ENCODE data around the gene ZNRF2.
"Not testable (repeated sequence)": the region's sequence is repeated elsewhere in the genome, so short reads cannot be mapped to it uniquely, and the experiment has no call there.

ZNRF2 gene

GRCh38 chr7:30290317-30290716 is 5.9 kb downstream of the ZNRF2 start:
- not testable (repeated sequence) for DNase-seq (ENCODE audit: low read depth)

- DNase-seq (ENCODE audit: low read depth), result not testable (repeated sequence)
These were observed 8.1 kb downstream of the ZNRF2 start for GRCh38 chr7:30292416-30293038.

GRCh38 chr7:30296304-30296703 is 11.9 kb downstream of the ZNRF2 start:
- not testable (repeated sequence) for DNase-seq (ENCODE audit: low read depth)

GRCh38 chr7:30297499-30297898 is 13.1 kb downstream of the ZNRF2 start:
- DNase-seq (ENCODE audit: low read depth), result not testable (repeated sequence)

- not testable (repeated sequence) for DNase-seq (ENCODE audit: low read depth)
These were observed 14.0 kb downstream of the ZNRF2 start for GRCh38 chr7:30298409-30298808.

- no peak for DNase-seq (ENCODE audit: low read depth)
These were observed 17.4 kb downstream of the ZNRF2 start for GRCh38 chr7:30301751-30302150.

- no peak for DNase-seq (ENCODE audit: low read depth)
These were observed 18.4 kb downstream of the ZNRF2 start for GRCh38 chr7:30302656-30303311.

GRCh38 chr7:30303312-30304039 is 19.1 kb downstream of the ZNRF2 start:
- DNase-seq (ENCODE audit: low read depth), result no peak

GRCh38 chr7:30304177-30304884 is 19.9 kb downstream of the ZNRF2 start:
- DNase-seq (ENCODE audit: low read depth), result no peak

- DNase-seq (ENCODE audit: low read depth), result no peak
These were observed 22.6 kb downstream of the ZNRF2 start for GRCh38 chr7:30306976-30307375.

GRCh38 chr7:30308389-30308788 is 24.0 kb downstream of the ZNRF2 start:
- DNase-seq (ENCODE audit: low read depth), result no peak

GRCh38 chr7:30309302-30309701 is 24.9 kb downstream of the ZNRF2 start:
- no peak for DNase-seq (ENCODE audit: low read depth)

GRCh38 chr7:30309842-30310435 is 25.5 kb downstream of the ZNRF2 start:
- DNase-seq (ENCODE audit: low read depth), result no peak

- DNase-seq (ENCODE audit: low read depth), result no peak
These were observed 26.4 kb downstream of the ZNRF2 start for GRCh38 chr7:30310674-30311362.

GRCh38 chr7:30312178-30312577 is 27.8 kb downstream of the ZNRF2 start:
- DNase-seq (ENCODE audit: low read depth), result no peak

- DNase-seq (ENCODE audit: low read depth), result no peak
These were observed 29.0 kb downstream of the ZNRF2 start for GRCh38 chr7:30313348-30313747.

GRCh38 chr7:30313793-30314192 is 29.4 kb downstream of the ZNRF2 start:
- DNase-seq (ENCODE audit: low read depth), result no peak

GRCh38 chr7:30315589-30315988 is 31.2 kb downstream of the ZNRF2 start:
- DNase-seq (ENCODE audit: low read depth), result no peak

- DNase-seq (ENCODE audit: low read depth), result no peak
These were observed 36.0 kb downstream of the ZNRF2 start for GRCh38 chr7:30320392-30320791.

- no peak for DNase-seq (ENCODE audit: low read depth)
These were observed 36.9 kb downstream of the ZNRF2 start for GRCh38 chr7:30321089-30321881.

GRCh38 chr7:30321882-30322192 is 37.4 kb downstream of the ZNRF2 start:
- DNase-seq (ENCODE audit: low read depth), result no peak
